HG03196 (cell line): ENCODE data around the gene ZNF672.
"Not testable (repeated sequence)": the region's sequence is repeated elsewhere in the genome, so short reads cannot be mapped to it uniquely, and the experiment has no call there.

Experiments used
- ATAC-seq: cut with Tn5 transposase; IDR thresholded peaks from one replicate; pipeline ENCODE4 v1.9.1; 2021; ENCODE audit not compliant: unreplicated experiment

The ZNF672 gene

GRCh38 chr1:248837781-248838356, at the start of gene ZNF672:
Gene ZNF672 (plus strand): TSS chr1:248838224. CDS start chr1:248847275, 9,051 bp downstream.
- peak; percentile 88 for ATAC-seq

GRCh38 chr1:248788327-248788726, 49.7 kb upstream of the ZNF672 start:
- no peak for ATAC-seq

- not testable (repeated sequence) for ATAC-seq
Observed at GRCh38 chr1:248789337-248789736, 48.7 kb upstream of the ZNF672 start.

GRCh38 chr1:248790456-248790855, 47.6 kb upstream of the ZNF672 start:
- ATAC-seq: no peak

GRCh38 chr1:248791010-248791409, 47.0 kb upstream of the ZNF672 start:
- ATAC-seq: no peak

- no peak for ATAC-seq
Observed at GRCh38 chr1:248792342-248792741, 45.7 kb upstream of the ZNF672 start.

- peak; percentile 93 for ATAC-seq
Observed at GRCh38 chr1:248793592-248793991, 44.4 kb upstream of the ZNF672 start.

- not testable (repeated sequence) for ATAC-seq
Observed at GRCh38 chr1:248794663-248795062, 43.4 kb upstream of the ZNF672 start.

GRCh38 chr1:248798791-248799190, 39.2 kb upstream of the ZNF672 start:
- no peak for ATAC-seq

- ATAC-seq: no peak
Observed at GRCh38 chr1:248800459-248800858, 37.6 kb upstream of the ZNF672 start.

GRCh38 chr1:248802454-248802853, 35.6 kb upstream of the ZNF672 start:
- ATAC-seq: no peak

- not testable (repeated sequence) for ATAC-seq
Observed at GRCh38 chr1:248803501-248803900, 34.5 kb upstream of the ZNF672 start.

- ATAC-seq: peak; percentile 85
Observed at GRCh38 chr1:248804771-248805681, 33.0 kb upstream of the ZNF672 start.

- ATAC-seq: no peak
Observed at GRCh38 chr1:248805876-248806275, 32.1 kb upstream of the ZNF672 start.

GRCh38 chr1:248807067-248807737, 30.8 kb upstream of the ZNF672 start:
- peak; percentile 62 for ATAC-seq

GRCh38 chr1:248808876-248809275, 29.1 kb upstream of the ZNF672 start:
- no peak for ATAC-seq

- ATAC-seq: no peak
Observed at GRCh38 chr1:248810000-248810726, 27.9 kb upstream of the ZNF672 start.

- ATAC-seq: no peak
Observed at GRCh38 chr1:248810727-248811513, 27.1 kb upstream of the ZNF672 start.

- ATAC-seq: no peak
Observed at GRCh38 chr1:248811514-248812490, 26.2 kb upstream of the ZNF672 start.
